Measurements from ENCODE around the gene CLPSL1.

CLPSL1 gene

DNA sequence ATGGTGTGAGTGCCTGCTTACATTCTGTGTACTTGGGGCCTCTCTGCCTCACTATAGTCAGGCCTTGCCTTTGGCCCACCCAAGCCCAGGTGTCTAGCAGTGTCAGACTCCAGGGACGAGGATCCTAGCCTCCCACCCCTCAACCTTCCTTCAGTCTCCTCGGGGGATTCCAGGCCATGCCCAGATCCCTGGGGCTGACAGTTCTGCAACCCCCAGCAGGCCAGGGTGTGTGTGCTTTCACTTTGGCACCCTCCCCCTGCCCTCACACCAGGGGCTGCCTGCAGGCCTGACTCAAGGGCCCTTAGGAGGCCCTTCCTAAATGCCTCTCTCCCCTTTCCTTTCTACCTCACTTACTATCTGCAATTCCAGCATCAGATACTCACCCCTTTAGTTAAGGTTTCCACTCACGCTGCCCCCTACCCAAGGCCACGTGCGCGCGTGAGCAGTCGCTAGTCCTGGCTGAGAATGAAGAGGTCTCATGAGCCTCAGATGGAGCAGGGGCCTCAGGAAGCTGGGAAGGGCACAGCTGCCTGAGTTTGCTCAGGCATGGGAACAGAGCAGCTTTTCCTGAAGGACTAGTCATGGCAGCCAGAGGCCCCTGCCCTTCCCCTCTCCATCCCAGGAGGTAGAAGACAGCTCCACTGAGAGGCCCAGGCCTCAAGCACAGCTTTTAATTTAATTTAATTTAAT is 17.2 kb downstream of the CLPSL1 start:
- no peak for DNase-seq

DNA sequence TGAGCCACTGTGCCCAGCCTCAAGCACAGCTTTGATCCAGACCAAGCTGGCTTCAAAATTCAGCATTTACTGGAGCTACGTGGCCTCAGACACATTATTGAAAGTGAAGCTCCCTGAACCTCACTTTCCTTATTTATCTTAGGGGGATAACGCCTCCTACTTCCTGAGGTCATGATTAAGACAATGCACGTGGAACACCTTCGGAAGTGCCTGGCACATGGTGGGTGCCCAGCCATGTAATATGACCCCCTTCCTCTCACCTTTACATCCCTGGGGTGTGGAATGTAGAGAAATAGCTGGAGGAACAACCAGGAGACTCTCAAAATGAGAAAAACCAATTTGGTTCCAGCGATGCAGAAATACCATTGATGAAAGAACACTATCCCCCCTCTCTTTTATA is 17.9 kb downstream of the CLPSL1 start:
- no peak for DNase-seq

DNA sequence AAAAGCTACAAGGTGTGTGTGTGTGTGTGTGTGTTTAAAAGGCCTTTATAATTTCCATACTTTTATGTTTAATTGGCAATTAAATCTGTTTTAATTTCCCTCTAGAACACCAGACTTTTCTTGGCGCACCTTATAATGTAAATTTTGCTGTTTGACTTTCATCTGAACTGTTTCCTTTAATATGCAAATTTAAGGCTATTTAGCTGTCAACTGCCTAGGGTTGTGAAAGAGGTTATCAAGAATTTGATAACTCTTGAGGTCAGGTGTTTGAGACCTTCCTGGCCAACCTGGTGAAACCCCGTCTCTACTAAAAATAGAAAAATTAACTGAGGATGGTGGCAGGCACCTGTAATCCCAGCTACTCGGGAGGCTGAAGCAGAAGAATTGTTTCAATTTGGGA is 20.3 kb downstream of the CLPSL1 start:
- no peak for DNase-seq

DNA sequence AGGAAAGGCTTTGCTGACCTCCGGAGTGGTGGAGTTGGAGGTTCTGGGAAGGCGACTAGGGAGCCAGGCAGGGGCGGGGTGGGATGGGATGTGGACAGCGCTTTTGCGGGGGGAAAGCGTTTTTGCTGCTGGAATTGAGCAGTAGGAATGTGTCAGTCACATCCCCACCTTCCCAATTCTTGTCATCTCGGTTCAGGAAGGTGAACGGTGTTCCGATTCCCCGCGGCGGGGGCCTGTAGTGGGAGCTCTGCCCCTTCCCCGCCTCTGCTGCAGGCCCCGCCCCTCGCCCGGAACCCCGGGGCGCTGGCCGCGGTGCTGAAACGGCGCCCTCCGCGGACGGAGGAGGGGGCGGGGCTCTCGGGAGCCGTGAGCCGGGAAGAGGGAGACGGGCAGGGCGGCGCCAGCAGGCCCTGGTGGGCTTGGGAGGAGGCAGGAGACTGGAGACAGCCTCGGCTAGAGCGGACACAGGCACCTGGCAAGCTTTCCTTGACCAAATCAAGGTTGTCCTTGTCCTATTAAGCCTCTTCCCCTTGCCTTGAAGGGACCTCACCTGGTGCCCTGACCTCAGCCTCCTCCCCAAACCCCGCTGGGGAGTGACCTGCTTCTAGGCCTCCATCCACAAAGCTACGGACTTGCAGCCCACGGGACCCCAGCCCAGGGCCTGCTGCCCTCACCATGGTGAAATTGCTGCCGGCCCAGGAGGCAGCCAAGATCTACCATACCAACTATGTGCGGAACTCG is 24.3 kb downstream of the CLPSL1 start, which contains the start of gene LHFPL5:
Gene LHFPL5, plus strand, starts transcription at position 357 of the 741 bp plus-strand sequence. Its CDS starts 319 bp downstream, at position 676.
- DNase-seq, result peak; percentile 46

DNA sequence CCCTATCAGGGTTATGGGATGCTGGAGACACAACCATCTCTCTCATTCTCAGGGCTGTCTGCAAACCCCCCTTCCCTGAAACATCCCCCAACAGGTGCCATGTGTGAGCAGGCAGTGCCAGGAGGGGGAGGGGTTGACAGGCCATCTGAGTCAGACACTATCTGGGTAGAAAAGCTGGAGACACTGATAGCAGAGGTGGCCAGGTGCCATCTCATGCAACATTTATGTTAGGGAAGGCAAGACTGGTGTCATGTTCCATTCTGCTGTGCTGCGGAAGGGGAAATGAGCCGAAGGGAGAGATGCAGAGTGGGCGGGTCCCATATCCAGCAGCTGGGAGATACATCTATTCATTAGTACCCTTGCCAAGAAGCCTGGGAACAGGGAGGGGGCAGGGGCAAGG is 27.9 kb downstream of the CLPSL1 start:
- DNase-seq, result no peak

DNA sequence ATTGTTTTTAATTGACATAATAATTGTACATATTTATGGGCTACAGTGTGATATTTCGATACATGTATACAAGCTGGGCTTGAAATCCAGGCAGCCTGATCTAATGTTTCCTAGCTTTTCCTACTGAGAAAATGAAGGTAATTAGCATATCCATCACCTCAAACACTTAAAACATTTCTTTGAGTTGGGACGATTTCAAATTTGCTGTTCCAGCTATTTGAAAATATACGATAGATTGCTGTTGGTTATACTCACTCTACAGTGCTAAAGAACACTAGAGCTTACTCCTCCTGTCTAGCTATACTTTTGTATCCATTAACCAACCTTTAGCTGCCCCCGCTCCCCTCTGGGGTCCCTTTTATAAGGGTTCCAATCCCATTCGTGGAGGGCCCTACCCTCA is 29.0 kb downstream of the CLPSL1 start:
- no peak for DNase-seq

DNA sequence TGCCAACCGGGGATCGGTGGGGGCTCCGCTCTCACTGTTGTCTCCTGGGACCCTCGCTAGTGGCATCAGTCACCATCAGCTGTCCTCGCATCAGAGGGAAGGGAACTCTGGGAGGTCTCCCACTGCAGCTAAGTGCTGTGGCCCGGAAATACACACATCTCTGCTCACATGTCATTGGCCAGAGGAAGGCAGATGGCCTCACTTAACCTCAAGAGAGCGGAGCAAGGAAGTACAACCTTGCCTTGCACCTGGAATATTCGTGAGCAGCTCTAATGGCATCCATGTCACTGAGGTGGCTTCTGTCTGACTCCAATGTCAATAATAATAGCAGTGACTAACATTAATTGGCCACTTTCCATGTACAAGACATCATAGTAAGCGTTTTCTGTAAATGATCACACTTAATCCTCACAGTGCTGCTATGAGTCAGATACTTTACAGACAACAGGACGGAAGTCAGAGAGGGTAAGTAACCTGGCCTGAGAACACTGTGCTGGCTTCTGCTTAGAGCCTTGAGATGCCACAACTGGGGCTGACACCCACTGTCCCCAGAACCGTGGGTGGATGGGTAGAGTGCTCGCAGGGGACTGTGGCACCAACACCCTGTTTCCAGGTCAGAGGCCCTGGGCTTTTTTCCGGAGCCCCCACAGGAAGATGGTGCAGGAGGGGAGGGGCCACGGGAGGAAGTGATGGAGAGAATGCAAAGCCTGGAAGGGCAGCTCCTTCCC is 30.3 kb downstream of the CLPSL1 start:
- no peak for DNase-seq

DNA sequence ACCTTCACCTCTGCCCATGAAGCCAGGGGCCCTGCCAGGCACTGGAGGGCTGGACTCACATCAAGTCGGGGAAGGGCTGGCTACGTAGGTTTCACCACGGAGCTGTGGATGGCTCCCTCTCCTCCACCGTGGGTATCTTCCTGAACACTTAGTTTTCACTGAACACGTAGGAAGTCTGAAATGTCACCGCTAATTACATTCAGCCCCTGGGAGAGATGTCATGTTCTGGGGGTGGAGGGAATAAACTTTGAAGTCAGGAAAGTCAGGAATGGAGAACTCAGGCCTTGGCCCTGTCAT is 30.8 kb downstream of the CLPSL1 start:
- DNase-seq, result no peak

DNA sequence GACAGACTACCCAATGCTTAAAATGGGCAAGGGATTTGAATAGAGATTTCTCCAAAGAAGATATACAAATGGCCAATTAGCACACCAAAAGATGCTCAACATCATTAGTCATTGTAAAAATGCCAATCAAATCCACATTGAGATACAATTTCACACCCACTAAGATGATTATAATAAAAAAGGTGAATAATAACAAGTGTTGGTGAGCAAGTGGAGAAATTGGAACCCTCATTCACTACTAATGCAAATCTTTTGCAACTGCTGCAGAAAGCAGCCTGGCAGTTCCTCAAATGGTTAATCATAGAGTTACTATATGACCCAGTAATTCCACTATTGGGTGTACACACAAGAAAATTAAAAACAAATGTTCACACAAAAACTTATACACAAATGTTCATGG is 36.7 kb downstream of the CLPSL1 start:
- no peak for DNase-seq

DNA sequence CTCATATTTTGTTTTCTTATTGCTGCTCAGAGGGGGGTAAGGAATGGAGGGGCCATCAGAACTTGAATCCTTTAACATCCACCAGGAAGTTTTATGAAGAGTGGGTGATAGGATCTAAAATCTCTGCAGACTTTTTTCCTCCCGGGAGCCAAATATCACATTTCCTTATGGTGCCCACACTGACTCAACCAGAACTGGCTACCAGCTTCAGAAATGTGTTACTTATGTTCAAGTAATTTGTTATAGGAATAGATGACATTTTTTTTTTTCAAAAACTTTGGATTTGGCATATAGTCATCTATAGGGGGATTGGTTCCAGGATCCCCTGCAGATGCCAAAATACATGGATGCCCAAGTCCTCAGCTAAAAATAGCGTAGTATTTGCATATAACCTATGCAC is 42.8 kb downstream of the CLPSL1 start:
- no peak for DNase-seq

DNA sequence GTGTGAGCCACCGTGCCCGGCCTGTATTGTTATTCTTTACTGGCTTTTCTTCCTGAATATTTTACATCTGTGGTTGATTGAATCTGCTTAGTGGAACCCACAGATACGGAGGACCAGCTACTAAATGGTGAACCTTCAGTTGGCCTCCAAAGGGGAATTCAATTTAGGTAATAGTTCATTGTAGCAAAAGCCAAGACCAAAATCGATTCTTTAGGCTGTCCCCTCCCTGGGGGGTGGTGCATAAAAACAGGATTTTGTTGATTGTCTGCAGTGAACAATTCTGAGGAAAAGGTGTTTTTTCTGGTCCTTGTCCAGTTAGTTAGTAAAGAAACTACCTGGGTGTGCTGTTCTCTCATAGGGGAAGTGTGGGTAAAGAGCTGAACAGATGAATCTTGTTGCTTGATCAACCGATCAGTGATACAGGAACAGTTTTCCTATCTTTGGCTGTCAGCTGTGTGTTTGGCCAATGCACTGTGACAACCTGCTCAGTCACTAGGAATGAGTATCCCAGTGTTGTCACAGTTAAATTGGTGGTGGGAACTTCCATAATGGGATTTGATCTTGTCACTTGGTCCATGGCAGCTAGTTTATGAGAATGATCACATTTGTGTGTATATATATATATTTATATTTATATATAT is 43.9 kb downstream of the CLPSL1 start:
- no peak for DNase-seq

DNA sequence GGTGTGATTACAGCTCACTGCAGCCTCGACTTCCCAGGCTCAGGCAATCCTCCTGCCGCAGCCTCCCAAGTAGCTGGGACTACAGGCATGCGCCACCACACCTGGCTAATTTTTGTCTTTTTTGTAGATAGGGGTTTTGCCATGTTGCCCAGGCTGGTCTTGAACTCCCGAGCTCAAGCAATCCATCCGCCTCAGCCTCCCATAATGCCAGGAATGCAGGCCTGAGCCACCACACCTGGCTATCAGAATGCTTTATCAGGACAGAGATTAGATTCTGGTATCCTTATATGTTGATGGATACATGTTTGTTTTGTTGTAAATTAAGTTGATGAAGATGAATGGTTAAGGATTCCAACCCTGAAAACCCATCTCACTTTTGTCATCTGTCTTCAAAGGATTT is 48.5 kb downstream of the CLPSL1 start:
- no peak for DNase-seq

DNA sequence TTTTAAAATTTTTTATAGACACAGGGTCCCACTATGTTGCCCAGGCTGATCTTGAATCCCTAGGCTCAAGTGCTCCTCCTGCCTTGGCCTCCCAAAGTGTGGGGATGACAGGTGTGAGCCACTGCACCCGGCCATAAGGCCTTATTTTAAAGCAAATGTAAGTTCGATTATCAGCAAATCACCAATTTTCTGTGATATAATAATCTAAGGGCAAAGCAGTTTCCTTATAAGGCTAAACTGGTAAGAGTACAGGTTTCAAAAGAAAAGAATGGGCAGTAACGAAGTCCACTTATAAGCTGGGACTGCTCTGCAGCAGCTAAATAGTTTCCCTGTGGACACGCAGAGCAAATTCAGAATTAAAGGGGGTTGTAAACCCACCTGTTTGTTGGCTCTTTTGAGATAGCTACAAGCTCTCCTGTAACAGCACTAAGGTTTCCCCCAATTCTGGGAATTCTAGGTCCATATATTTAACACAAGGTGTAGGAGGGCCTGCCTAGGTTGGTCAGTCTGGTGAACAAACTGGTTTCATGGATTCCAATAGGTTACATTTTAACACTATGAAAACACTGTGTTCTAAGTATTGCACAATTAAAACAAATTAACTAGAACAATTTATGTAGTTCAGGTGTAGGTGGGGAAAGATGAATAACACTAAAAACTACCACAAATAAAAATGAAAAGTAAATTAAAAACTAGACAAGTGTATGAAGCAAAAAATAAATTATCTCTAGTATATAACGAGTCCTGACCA is 50.6 kb downstream of the CLPSL1 start:
- DNase-seq, result no peak

DNA sequence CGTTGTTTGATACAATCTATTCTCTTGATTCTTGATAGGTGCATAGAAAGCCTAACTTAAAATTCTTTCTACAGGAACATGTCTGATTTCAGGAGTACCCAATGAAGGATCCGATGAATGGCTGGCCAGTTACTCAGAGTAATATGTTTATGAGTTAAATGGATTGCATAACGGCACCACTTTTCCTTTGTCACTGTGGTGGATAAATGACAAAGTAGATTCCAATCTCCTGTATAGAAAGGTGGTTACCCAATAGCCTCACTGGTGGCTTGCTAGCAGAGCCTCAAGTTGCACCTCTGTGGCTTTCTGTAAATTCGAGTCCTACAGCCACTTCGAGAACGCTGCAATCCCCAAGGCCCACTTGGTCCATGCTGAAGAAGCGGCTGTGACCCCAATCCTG is 52.7 kb downstream of the CLPSL1 start:
- DNase-seq, result no peak
